H1 (cell line): ENCODE measurements around the gene TRAPPC2L. TPM values are rescaled to one million over a fixed set of nuclear protein-coding genes. Genes with fewer than 3 reads are reported as not detected.
A peak's percentile ranks its signal among the peaks of the same experiment; 100 is the strongest.

Source experiments
- CTCF ChIA-PET: fragments of 300-600 bp; sonication (Branson Sonifier 250); formaldehyde crosslinking; loops from one replicate; lab custom pipeline; 2021; ENCODE audit not compliant: partially characterized antibody; lab: Charles Lee
- POLR2A ChIA-PET: fragments of 300-600 bp; sonication (Branson Sonifier 250); formaldehyde crosslinking; loops from one replicate; lab custom pipeline; 2021; ENCODE audit warnings: inconsistent platforms; ENCODE audit not compliant: partially characterized antibody; lab: Charles Lee
- DNase-seq, 2 experiments: peaks; one replicate each; pipeline versions ENCODE4 v3.0.0 to v3.0.0-alpha.2; 2010 to 2022; ENCODE audit warnings: low spot score in 2 of 2, low read depth in 1 of 2, mixed read lengths in 1 of 2
- FAIRE-seq: peaks from 2 replicates; lab custom pipeline; 2011; peaks lifted over from hg19 to GRCh38; lab: Jason Lieb, UNC
- H2AFZ ChIP-seq: 2 replicates; pipeline ENCODE4 v1.8.1; 2012; ENCODE audit warnings: low read length, inconsistent platforms
- H2AK5ac ChIP-seq: 2 replicates; pipeline ENCODE4 v1.6.1; 2013; ENCODE audit warnings: low read depth, low read length
- H2BK120ac ChIP-seq: replicated peaks from 2 replicates; pipeline ENCODE3; 2013; ENCODE audit warnings: low read depth, low read length, inconsistent platforms
- H2BK12ac ChIP-seq: 2 replicates; pipeline ENCODE4 v1.6.1; 2013; ENCODE audit warnings: low read depth, low read length
- H2BK15ac ChIP-seq: 2 replicates; pipeline ENCODE4 v1.6.1; 2013; ENCODE audit warnings: low read length
- H2BK20ac ChIP-seq: 2 replicates; pipeline ENCODE4 v1.6.1; 2013; ENCODE audit warnings: low read length
- H2BK5ac ChIP-seq: 2 replicates; pipeline ENCODE4 v1.6.1; 2013; ENCODE audit warnings: low read depth, low read length
- H3K14ac ChIP-seq: 2 replicates; pipeline ENCODE4 v1.6.1; 2013; ENCODE audit warnings: inconsistent platforms; ENCODE audit not compliant: insufficient read length
- H3K18ac ChIP-seq: 2 replicates; pipeline ENCODE4 v1.6.1; 2013; ENCODE audit warnings: low read length; ENCODE audit errors: extremely low read depth
- H3K23ac ChIP-seq: 2 replicates; pipeline ENCODE4 v1.6.1; 2013; ENCODE audit warnings: inconsistent platforms; ENCODE audit not compliant: insufficient read length
- H3K23me2 ChIP-seq: 2 replicates; pipeline ENCODE4 v1.6.1; 2013; ENCODE audit warnings: low read depth, low read length
- H3K27ac ChIP-seq: 2 replicates; pipeline ENCODE4 v1.6.1; 2011; ENCODE audit warnings: low read depth, low read length, inconsistent platforms
- H3K27me3 ChIP-seq, 4 experiments: replicated peaks in 1 of 4; 1 replicate in 1 of 4; 2 replicates in 3 of 4; pipeline versions ENCODE4 v1.6.1 to v1.8.1; 2011 to 2013; ENCODE audit warnings: low read length in 3 of 4, mild to moderate bottlenecking in 3 of 4, inconsistent platforms in 2 of 4, mixed read lengths in 2 of 4, moderate library complexity in 1 of 4; ENCODE audit not compliant: control insufficient read depth in 3 of 4, insufficient read depth in 3 of 4; ENCODE audit errors: extremely low read depth in 1 of 4
- H3K36me3 ChIP-seq, 4 experiments: 2 replicates each; pipeline versions ENCODE4 v1.6.1 to v1.8.1; 2011 to 2013; ENCODE audit warnings: mild to moderate bottlenecking in 4 of 4, low read length in 3 of 4, moderate library complexity in 2 of 4, control low read depth in 1 of 4, inconsistent platforms in 1 of 4; ENCODE audit not compliant: insufficient read depth in 4 of 4, control insufficient read depth in 2 of 4
- H3K4ac ChIP-seq: replicated peaks from 2 replicates; pipeline ENCODE3; 2013; ENCODE audit warnings: low read length, low read depth, mixed read lengths, inconsistent platforms; ENCODE audit not compliant: insufficient read length
- H3K4me1 ChIP-seq, 4 experiments: replicated peaks in 1 of 4; 1 replicate in 1 of 4; 2 replicates in 3 of 4; pipeline versions ENCODE4 v1.6.1 to v1.8.1; 2011 to 2013; ENCODE audit warnings: low read length in 3 of 4, inconsistent platforms in 2 of 4, mixed read lengths in 1 of 4; ENCODE audit not compliant: insufficient read depth in 4 of 4, control insufficient read depth in 3 of 4
- H3K4me2 ChIP-seq, 2 experiments: 2 replicates each; pipeline versions ENCODE4 v1.6.1 to v1.8.1; 2011 to 2013; ENCODE audit warnings: low read depth in 2 of 2, low read length in 2 of 2, control low read depth in 1 of 2, inconsistent platforms in 1 of 2, mild to moderate bottlenecking in 1 of 2; ENCODE audit not compliant: insufficient read depth in 1 of 2
- H3K4me3 ChIP-seq, 4 experiments: fragments of 200-600, 300-600 bp in 1 of 4; sonication (generic), shearing (Covaris generic), sonication (Bioruptor Twin) in 1 of 4; 2 replicates each; pipeline versions ENCODE4 v1.5.1 to v1.8.1; 2011 to 2016; ENCODE audit warnings: low read length in 4 of 4, low read depth in 3 of 4, control low read depth in 2 of 4, inconsistent platforms in 2 of 4, mild to moderate bottlenecking in 2 of 4, mixed read lengths in 1 of 4, moderate library complexity in 1 of 4; ENCODE audit not compliant: insufficient read depth in 2 of 4; ENCODE audit errors: extremely low read depth in 1 of 4
- H3K56ac ChIP-seq: replicated peaks from 2 replicates; pipeline ENCODE3; 2013; ENCODE audit warnings: low read depth, mild to moderate bottlenecking, mixed read lengths, low read length, inconsistent platforms; ENCODE audit not compliant: insufficient read length
- H3K79me1 ChIP-seq: 2 replicates; pipeline ENCODE4 v1.6.1; 2013; ENCODE audit warnings: low read depth, low read length, control low read depth
- H3K79me2 ChIP-seq, 2 experiments: 2 replicates each; pipeline versions ENCODE4 v1.6.1 to v1.8.1; 2012 to 2013; ENCODE audit warnings: low read length in 2 of 2, mild to moderate bottlenecking in 2 of 2, inconsistent platforms in 1 of 2; ENCODE audit not compliant: insufficient read depth in 2 of 2, control insufficient read depth in 1 of 2
- H3K9ac ChIP-seq, 4 experiments: replicated peaks in 1 of 4; 1 replicate in 1 of 4; 2 replicates in 3 of 4; pipeline versions ENCODE4 v1.6.1 to v1.8.1; 2011 to 2013; ENCODE audit warnings: low read depth in 3 of 4, low read length in 3 of 4, control low read depth in 2 of 4, mild to moderate bottlenecking in 2 of 4, moderate library complexity in 2 of 4, inconsistent platforms in 1 of 4; ENCODE audit errors: extremely low read depth in 1 of 4
- H3K9me3 ChIP-seq, 2 experiments: 2 replicates each; pipeline versions ENCODE4 v1.6.1 to v1.8.1; 2012 to 2013; ENCODE audit warnings: mild to moderate bottlenecking in 2 of 2, moderate library complexity in 2 of 2, control low read depth in 1 of 2, inconsistent platforms in 1 of 2, low read depth in 1 of 2, low read length in 1 of 2, mixed read lengths in 1 of 2; ENCODE audit not compliant: insufficient read depth in 2 of 2
- H4K20me1 ChIP-seq, 2 experiments: replicated peaks in 1 of 2; 2 replicates each; pipeline versions ENCODE3 to v1.8.1; 2011 to 2013; ENCODE audit warnings: inconsistent platforms in 2 of 2, low read length in 2 of 2, mild to moderate bottlenecking in 1 of 2; ENCODE audit not compliant: insufficient read depth in 2 of 2, control insufficient read depth in 1 of 2
- H4K5ac ChIP-seq: 2 replicates; pipeline ENCODE4 v1.6.1; 2013; ENCODE audit warnings: low read length, low read depth, mixed read lengths, inconsistent platforms; ENCODE audit not compliant: insufficient read length
- H4K8ac ChIP-seq: 2 replicates; pipeline ENCODE4 v1.8.0; 2013; ENCODE audit warnings: mild to moderate bottlenecking, moderate library complexity, low read length, inconsistent platforms; ENCODE audit not compliant: insufficient read depth; ENCODE audit errors: extremely low read depth
- H4K91ac ChIP-seq: replicated peaks from 2 replicates; pipeline ENCODE3; 2013; ENCODE audit warnings: low read length, mixed read lengths, inconsistent platforms; ENCODE audit not compliant: insufficient read length
- EGR1 ChIP-seq: IDR thresholded peaks from 2 replicates; pipeline ENCODE4 v1.6.1; 2011; ENCODE audit warnings: low read depth, low read length, borderline replicate concordance
- JUN ChIP-seq: IDR thresholded peaks from 2 replicates; pipeline ENCODE4 v1.6.1; 2011; ENCODE audit warnings: low read depth, mild to moderate bottlenecking, improper control_type of control experiment, low read length
- WGBS, 2 experiments: shearing (Covaris generic) in 1 of 2; methylation state at CpG; one replicate each; pipeline versions ENCODE4 v1.1.6 to v1.1.7; 2013 to 2015; ENCODE audit warnings: low lambda C conversion rate in 2 of 2, mixed read lengths in 2 of 2, inconsistent platforms in 1 of 2, low coverage in 1 of 2, missing lambda C conversion rate in 1 of 2; ENCODE audit not compliant: insufficient replicate concordance in 2 of 2, insufficient coverage in 1 of 2, insufficient read length in 1 of 2; ENCODE audit errors: extremely low coverage in 1 of 2, missing lambda C conversion rate in 1 of 2; 5-methylcytosine and 5-hydroxymethylcytosine counted together
- polyA plus RNA-seq, 7 experiments: library from polyadenylated mRNA; depleted of rRNA in 3 of 7; stranded (reverse) in 5 of 7; unstranded in 2 of 7; fragments of >200 nt in 5 of 7; fragments of 200-250 nt in 2 of 7; gene quantifications; 1 replicate in 5 of 7; 2 replicates in 1 of 7; 4 replicates in 1 of 7; pipeline versions ENCODE4 v1.2.1 to v1.2.3, GENCODE V29; 2011 to 2013; ENCODE audit warnings: missing spikeins in 2 of 7, mixed read lengths in 2 of 7
- total RNA-seq: library from RNA; stranded (reverse); fragmentation: NEBNext Ultra II Directional; extraction: Animal tissue kit (Norgen Biotek cat#: 25700); gene quantifications from 2 replicates; pipeline ENCODE4 v1.2.1, GENCODE V29; 2021

TRAPPC2L gene
- total and polyA plus RNA-seq, 2 of the 8 experiments (the other 6 are each of a cell fraction or from before 2014, with no cell fraction given): 98.7 to 133 TPM

- CTCF ChIA-PET: no interaction called here
- 95% methylated on average over 41 of the region's 49 CpGs; no CpG with 5 or more reads in 1 of the 2 experiments for WGBS, 2 experiments
- H3K23ac ChIP-seq: no peak overlapping the region
- no peaks in the 10 kb centered on the region; the same call in 1 of the 2 replicates for H3K23me2 ChIP-seq
- TF ChIP-seq EGR1: peak; percentile 44
- TF ChIP-seq JUN: no peak
- no peak overlapping the region for H3K4me2 ChIP-seq
- 0 out of 2 replicates have a peak overlapping the region, but pooled peaks have one; percentile 50 for H2BK12ac ChIP-seq
- H2BK5ac ChIP-seq: no peak overlapping the region
- no peak overlapping the region for H4K91ac ChIP-seq
- no peak overlapping the region for H4K8ac ChIP-seq
- H4K20me1 ChIP-seq: peaks cover 0 to 4% of the 10 kb centered on the region in 2 experiments
- peaks cover 0 to 9% (median 6%) of the 10 kb centered on the region in 4 experiments; a peak in 4 of 7 replicates for H3K4me1 ChIP-seq
- FAIRE-seq: no peak
- no peak overlapping the region for H3K27ac ChIP-seq
- H4K5ac ChIP-seq: no peak overlapping the region
- H3K79me1 ChIP-seq: no peaks in the 10 kb centered on the region; the same call in 1 of the 2 replicates
- no peak overlapping the region for H2BK20ac ChIP-seq
- H2BK120ac ChIP-seq: no peak overlapping the region
- no peak for DNase-seq
- H3K4me3 ChIP-seq: no peak overlapping the region
- H3K79me2 ChIP-seq: no peaks in the 10 kb centered on the region
- no peak overlapping the region for H3K14ac ChIP-seq
- peaks cover 0 to 7% (median 1%) of the 10 kb centered on the region in 4 experiments; a peak in 2 of 7 replicates for H3K27me3 ChIP-seq
- H2AFZ ChIP-seq: no peak overlapping the region
- no peak overlapping the region for H2BK15ac ChIP-seq
- no peaks in the 10 kb centered on the region for H3K9me3 ChIP-seq
- no peak overlapping the region for H3K9ac ChIP-seq
- POLR2A ChIA-PET: interaction anchor here (0.7 to 1.1 kb wide), 2 partner anchors 20 to 225 kb away, joined by 3 to 5 read pairs; no protein-coding TSS in a partner anchor
- no peaks in the 10 kb centered on the region for H3K36me3 ChIP-seq
- no peak overlapping the region for H2AK5ac ChIP-seq
- no peak overlapping the region for H3K18ac ChIP-seq
- no peak overlapping the region for H3K4ac ChIP-seq
- H3K56ac ChIP-seq: no peak overlapping the region
These were observed 26.4 kb downstream of the TRAPPC2L start for GRCh38 chr16:88883117-88883895.
